Suppressor macrophage treated with lipopolysaccharide for 1 hour (primary cell): ENCODE data around the gene MYO18B.
"Not testable (repeated sequence)": the region's sequence is repeated elsewhere in the genome, so short reads cannot be mapped to it uniquely, and the experiment has no call there.

Source experiments
- DNase-seq, 3 donors: peaks; one replicate each; pipeline ENCODE4 v3.0.0-alpha.2; 2020 to 2022

Gene MYO18B

GRCh38 chr22:25956801-25957200, 214.8 kb downstream of the MYO18B start:
- no peak for DNase-seq

GRCh38 chr22:25959818-25960774, 218.1 kb downstream of the MYO18B start:
- DNase-seq, result no peak

- no peak for DNase-seq
These were observed 219.7 kb downstream of the MYO18B start for GRCh38 chr22:25961699-25962098.

- DNase-seq, result no peak
These were observed 220.7 kb downstream of the MYO18B start for GRCh38 chr22:25962711-25963110.

GRCh38 chr22:25964961-25965730, 223.2 kb downstream of the MYO18B start:
- no peak for DNase-seq

- DNase-seq, result no peak
These were observed 224.5 kb downstream of the MYO18B start for GRCh38 chr22:25966448-25966913.

- DNase-seq, result no peak
These were observed 227.3 kb downstream of the MYO18B start for GRCh38 chr22:25969286-25969685.

GRCh38 chr22:25969901-25970300, 227.9 kb downstream of the MYO18B start:
- DNase-seq, result no peak

GRCh38 chr22:25970374-25970911, 228.5 kb downstream of the MYO18B start:
- no peak for DNase-seq

- no peak for DNase-seq
These were observed 229.2 kb downstream of the MYO18B start for GRCh38 chr22:25970999-25971811.

GRCh38 chr22:25972397-25972796, 230.4 kb downstream of the MYO18B start:
- no peak for DNase-seq

- no peak for DNase-seq
These were observed 234.4 kb downstream of the MYO18B start for GRCh38 chr22:25976356-25976755.

- no peak for DNase-seq
These were observed 238.0 kb downstream of the MYO18B start for GRCh38 chr22:25979968-25980367.

- not testable (repeated sequence) for DNase-seq
These were observed 242.9 kb downstream of the MYO18B start for GRCh38 chr22:25984911-25985310.

- DNase-seq, result peak in 2 of 3 donors; percentile 7 to 17
These were observed 246.0 kb downstream of the MYO18B start for GRCh38 chr22:25987948-25988347.

- DNase-seq, result no peak
These were observed 249.0 kb downstream of the MYO18B start for GRCh38 chr22:25990940-25991339.

- DNase-seq, result no peak
These were observed 250.3 kb downstream of the MYO18B start for GRCh38 chr22:25992331-25992730.

GRCh38 chr22:25996669-25997068, 254.7 kb downstream of the MYO18B start:
- no peak for DNase-seq

GRCh38 chr22:25997886-25998775, 256.1 kb downstream of the MYO18B start:
- no peak for DNase-seq

- DNase-seq, result no peak
These were observed 260.5 kb downstream of the MYO18B start for GRCh38 chr22:26002456-26002855.

GRCh38 chr22:26004477-26004876, 262.5 kb downstream of the MYO18B start:
- DNase-seq, result no peak
